IMR-90 (cell line): ENCODE results near the gene MAJIN. TPM values are rescaled to one million over a fixed set of nuclear protein-coding genes. Genes with fewer than 3 reads are reported as not detected.

Source experiments
- ATAC-seq: fragments of 200-7000 bp; cut with Tn5 transposase; 2 replicates; pipeline ENCODE4 v1.9.1; 2020; ENCODE audit warnings: low read depth, mild to moderate bottlenecking, moderate library complexity
- BruUV-seq: library from RNA; stranded (reverse); fragments of 400-500 nt; replicated peaks from 2 replicates; lab custom pipeline; 2021; lab: Mats Ljungman, UMichigan
- CTCF ChIA-PET: fragments of 300-600 bp; formaldehyde crosslinking; extraction: SDS; loops from one replicate; lab custom pipeline; 2021; ENCODE audit warnings: antibody characterized with exemption; lab: Yijun Ruan, JAX
- POLR2A ChIA-PET: fragments of 300-600 bp; sonication (Branson Sonifier 250); formaldehyde crosslinking; loops from one replicate; lab custom pipeline; 2022; ENCODE audit warnings: antibody characterized with exemption; ENCODE audit not compliant: unreplicated experiment; lab: Charles Lee
- DNase-seq: peaks from one replicate; pipeline ENCODE4 v3.0.0; 2013
- H2AFZ ChIP-seq: replicated peaks from 2 replicates; pipeline ENCODE3; 2013; ENCODE audit warnings: low read length, mild to moderate bottlenecking; ENCODE audit not compliant: poor library complexity
- H2AK5ac ChIP-seq: 2 replicates; pipeline ENCODE4 v1.6.1; 2013; ENCODE audit warnings: low read depth, low read length, inconsistent platforms
- H2AK9ac ChIP-seq: replicated peaks from 2 replicates; pipeline ENCODE3; 2013; ENCODE audit warnings: mild to moderate bottlenecking, low read depth, low read length, moderate library complexity; ENCODE audit not compliant: poor library complexity
- H2BK120ac ChIP-seq: 2 replicates; pipeline ENCODE4 v1.6.1; 2013; ENCODE audit warnings: low read depth, low read length, inconsistent platforms
- H2BK15ac ChIP-seq: 3 replicates; pipeline ENCODE4 v1.6.1; 2013; ENCODE audit warnings: low read depth, low read length, inconsistent platforms
- H2BK20ac ChIP-seq: 2 replicates; pipeline ENCODE4 v1.6.1; 2013; ENCODE audit warnings: low read depth, mild to moderate bottlenecking, inconsistent platforms, low read length, moderate library complexity
- H2BK5ac ChIP-seq: 2 replicates; pipeline ENCODE4 v1.6.1; 2013; ENCODE audit warnings: mild to moderate bottlenecking, low read depth, low read length, inconsistent platforms; ENCODE audit not compliant: poor library complexity, severe bottlenecking
- H3K14ac ChIP-seq: replicated peaks from 2 replicates; pipeline ENCODE4 v1.6.1; 2013; ENCODE audit warnings: low read depth, low read length, inconsistent platforms
- H3K18ac ChIP-seq: 2 replicates; pipeline ENCODE4 v1.6.1; 2013; ENCODE audit warnings: low read depth, low read length, control low read depth
- H3K23ac ChIP-seq: 2 replicates; pipeline ENCODE4 v1.6.1; 2013; ENCODE audit warnings: low read depth, low read length, inconsistent platforms
- H3K27ac ChIP-seq: 2 replicates; pipeline ENCODE4 v1.5.1; 2013; ENCODE audit warnings: mild to moderate bottlenecking, control low read depth, low read length; ENCODE audit not compliant: insufficient read depth
- H3K27me3 ChIP-seq: 2 replicates; pipeline ENCODE4 v1.6.1; 2013; ENCODE audit warnings: low read length; ENCODE audit not compliant: control insufficient read depth, insufficient read depth
- H3K36me3 ChIP-seq: 2 replicates; pipeline ENCODE4 v1.6.1; 2013; ENCODE audit warnings: low read length, mixed read lengths; ENCODE audit not compliant: control insufficient read depth, insufficient read depth
- H3K4ac ChIP-seq: 2 replicates; pipeline ENCODE4 v1.6.1; 2013; ENCODE audit warnings: low read depth, low read length, inconsistent platforms
- H3K4me1 ChIP-seq: 2 replicates; pipeline ENCODE4 v1.6.1; 2013; ENCODE audit warnings: low read length, mixed read lengths; ENCODE audit not compliant: control insufficient read depth, insufficient read depth
- H3K4me2 ChIP-seq: 2 replicates; pipeline ENCODE4 v1.6.1; 2013; ENCODE audit warnings: low read depth, mild to moderate bottlenecking, control low read depth, low read length, moderate library complexity
- H3K4me3 ChIP-seq: 2 replicates; pipeline ENCODE4 v1.5.1; 2013; ENCODE audit warnings: low read depth, mild to moderate bottlenecking, control low read depth, low read length, moderate library complexity; ENCODE audit not compliant: insufficient read depth
- H3K56ac ChIP-seq: 2 replicates; pipeline ENCODE4 v1.6.1; 2013; ENCODE audit warnings: low read length, inconsistent platforms; ENCODE audit not compliant: insufficient read depth; ENCODE audit errors: extremely low read depth
- H3K79me1 ChIP-seq, 2 experiments: 2 replicates each; pipeline ENCODE4 v1.6.1; 2013; ENCODE audit warnings: low read length in 2 of 2, inconsistent platforms in 1 of 2, low read depth in 1 of 2
- H3K9ac ChIP-seq: 2 replicates; pipeline ENCODE4 v1.6.1; 2013; ENCODE audit warnings: low read depth, low read length, control low read depth
- H3K9me1 ChIP-seq: 2 replicates; pipeline ENCODE4 v1.6.1; 2013; ENCODE audit warnings: low read length, inconsistent platforms; ENCODE audit not compliant: insufficient read depth
- H3K9me3 ChIP-seq: 2 replicates; pipeline ENCODE4 v1.6.1; 2013; ENCODE audit warnings: low read length; ENCODE audit not compliant: control insufficient read depth, insufficient read depth
- H4K20me1 ChIP-seq: 2 replicates; pipeline ENCODE4 v1.6.1; 2013; ENCODE audit warnings: low read length, inconsistent platforms; ENCODE audit not compliant: insufficient read depth
- H4K5ac ChIP-seq: 2 replicates; pipeline ENCODE4 v1.6.1; 2013; ENCODE audit warnings: mild to moderate bottlenecking, low read depth, low read length, control low read depth
- H4K8ac ChIP-seq, 2 experiments: 2 replicates each; pipeline ENCODE4 v1.6.1; 2013; ENCODE audit warnings: low read depth in 2 of 2, low read length in 2 of 2, control low read depth in 1 of 2, inconsistent platforms in 1 of 2
- H4K91ac ChIP-seq: 2 replicates; pipeline ENCODE4 v1.6.1; 2013; ENCODE audit warnings: low read depth, low read length, inconsistent platforms; ENCODE audit not compliant: insufficient read depth
- BHLHE40 ChIP-seq: fragments of 150-350 bp; IDR thresholded peaks from 2 replicates; pipeline ENCODE4 v1.6.1; 2016; ENCODE audit warnings: mild to moderate bottlenecking, low read depth, low read length
- CEBPB ChIP-seq: IDR thresholded peaks from 2 replicates; pipeline ENCODE4 v1.6.1; 2012; ENCODE audit warnings: low read depth, low read length, improper control_type of control experiment
- CHD1 ChIP-seq: IDR thresholded peaks from 2 replicates; pipeline ENCODE4 v1.6.1; 2012; ENCODE audit warnings: low read depth, low read length, improper control_type of control experiment
- CTCF ChIP-seq: conservative IDR thresholded peaks from 2 replicates; pipeline ENCODE4 v1.5.1; 2012; ENCODE audit warnings: mild to moderate bottlenecking, low read depth, low read length, improper control_type of control experiment
- FOS ChIP-seq: fragments of 150-350 bp; IDR thresholded peaks from 2 replicates; pipeline ENCODE4 v1.6.1; 2016; ENCODE audit warnings: low read depth, low read length
- MAFK ChIP-seq: IDR thresholded peaks from 2 replicates; pipeline ENCODE4 v1.6.1; 2012; ENCODE audit warnings: low read depth, low read length, improper control_type of control experiment
- MAZ ChIP-seq: IDR thresholded peaks from 2 replicates; pipeline ENCODE4 v1.6.1; 2012; ENCODE audit warnings: low read depth, mild to moderate bottlenecking, low read length, improper control_type of control experiment, moderate library complexity, borderline replicate concordance
- MXI1 ChIP-seq: IDR thresholded peaks from 2 replicates; pipeline ENCODE4 v1.6.1; 2012; ENCODE audit warnings: low read depth, mild to moderate bottlenecking, low read length, moderate library complexity, borderline replicate concordance
- NFE2L2 ChIP-seq: fragments of 150-350 bp; IDR thresholded peaks from 2 replicates; pipeline ENCODE4 v1.6.1; 2016; ENCODE audit warnings: low read depth, mild to moderate bottlenecking, low read length
- POLR2A ChIP-seq: IDR thresholded peaks from 2 replicates; pipeline ENCODE4 v1.6.1; 2012; ENCODE audit warnings: mild to moderate bottlenecking, low read depth, low read length
- RAD21 ChIP-seq: IDR thresholded peaks from 2 replicates; pipeline ENCODE4 v1.6.1; 2012; ENCODE audit warnings: low read length, improper control_type of control experiment
- RCOR1 ChIP-seq: IDR thresholded peaks from 2 replicates; pipeline ENCODE4 v1.6.1; 2012; ENCODE audit warnings: mild to moderate bottlenecking, low read length, improper control_type of control experiment; ENCODE audit not compliant: insufficient replicate concordance
- RFX5 ChIP-seq: IDR thresholded peaks from 2 replicates; pipeline ENCODE4 v1.8.0; 2012; ENCODE audit warnings: low read depth, mild to moderate bottlenecking, low read length, moderate library complexity
- SMC3 ChIP-seq: fragments of 150-350 bp; IDR thresholded peaks from 2 replicates; pipeline ENCODE4 v1.6.1; 2016; ENCODE audit warnings: low read depth, mild to moderate bottlenecking, antibody characterized with exemption, low read length, moderate library complexity
- WGBS, 2 experiments: methylation state at CpG; one replicate each; pipeline versions ENCODE4 v1.1.5 to v1.1.7; 2013; ENCODE audit warnings: missing lambda C conversion rate in 2 of 2; ENCODE audit not compliant: insufficient read length in 1 of 2; ENCODE audit errors: extremely low coverage in 2 of 2; 5-methylcytosine and 5-hydroxymethylcytosine counted together
- dilution Hi-C: fragments of 300-500 bp; cut with HindIII; formaldehyde crosslinking; loops from one replicate; pipeline ENCODE4 v1.14.3; 2018; ENCODE audit warnings: low sequenced_read_pairs; ENCODE audit not compliant: unreplicated experiment
- in situ Hi-C: fragments of 300-500 bp; cut with MboI; formaldehyde crosslinking; loops from 3 replicates; pipeline ENCODE4 v1.14.3; 2019; ENCODE audit warnings: low sequenced_read_pairs, inconsistent platforms, mixed read lengths
- intact Hi-C: fragments of 100-400 bp; cut with micrococcal nuclease; formaldehyde crosslinking; loops from 2 replicates; pipeline ENCODE4 v1.10.0; 2022
- polyA plus RNA-seq, 3 experiments: library from polyadenylated mRNA; depleted of rRNA; stranded (reverse); fragments of >200 nt; gene quantifications; 2 replicates each; pipeline ENCODE4 v1.2.3, GENCODE V29; 2012; ENCODE audit warnings: low replicate concordance in 1 of 3
- total RNA-seq: library from RNA; depleted of rRNA; stranded (reverse); fragments of >200 nt; gene quantifications from 2 replicates; pipeline ENCODE4 v1.2.3, GENCODE V29; 2012
- TF ChIP-seq, protein P1 (sequence below): fragments of 150-350 bp; IDR thresholded peaks from 2 replicates; pipeline ENCODE4 v1.6.1; 2017; ENCODE audit warnings: mild to moderate bottlenecking, antibody characterized with exemption, low read length, low read depth
- TF ChIP-seq, protein P2 (sequence below): fragments of 150-350 bp; IDR thresholded peaks from 2 replicates; pipeline ENCODE4 v1.6.1; 2016; ENCODE audit warnings: low read depth, mild to moderate bottlenecking, low read length, moderate library complexity, borderline replicate concordance

The MAJIN gene
- total and polyA plus RNA-seq, 2 of the 4 experiments (the other 2 are of a cell fraction), result not detected

DNA sequence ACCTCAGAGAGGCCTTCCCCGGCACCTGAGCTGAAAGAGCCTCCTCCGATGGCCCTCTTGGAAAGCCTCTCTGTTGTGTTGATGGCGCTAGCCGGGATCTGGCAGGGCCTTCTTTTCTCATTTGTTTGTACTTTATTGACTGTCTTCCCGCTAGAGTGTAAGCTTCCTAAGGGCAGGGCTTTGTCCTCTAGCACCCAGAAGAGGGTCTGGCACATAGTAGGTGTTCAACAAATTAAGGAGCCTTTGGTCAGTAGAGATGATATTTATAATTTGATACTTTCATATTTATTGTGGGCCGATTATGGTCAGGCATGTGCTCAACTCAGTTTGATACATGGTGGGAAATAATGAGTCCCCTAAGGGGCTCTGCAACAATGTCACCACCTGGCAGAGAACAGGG lies 46.0 kb upstream of the MAJIN start:
- peaks cover 11% of the 10 kb centered on the region for H3K36me3 ChIP-seq
- no peak for DNase-seq
- no peak overlapping the region for H2AFZ ChIP-seq
- ATAC-seq, result no peak
- H2AK9ac ChIP-seq, result no peak overlapping the region
- no peaks in the 10 kb centered on the region for H3K9me3 ChIP-seq
- CTCF ChIA-PET, result no interaction called here
- H3K4me3 ChIP-seq, result no peak overlapping the region
- in situ Hi-C loops, result no loop called here
- H4K20me1 ChIP-seq, result no peaks in the 10 kb centered on the region
- no peak overlapping the region for H4K5ac ChIP-seq
- H3K14ac ChIP-seq, result no peak overlapping the region
- intact Hi-C loops, result no loop called here
- dilution Hi-C loops, result no loop called here
- peaks cover 5% of the 10 kb centered on the region for H3K4me1 ChIP-seq
- H2BK20ac ChIP-seq, result no peak overlapping the region
- no peak overlapping the region for H4K91ac ChIP-seq
- H3K23ac ChIP-seq, result no peak overlapping the region
- no peak overlapping the region for H2BK15ac ChIP-seq
- H3K79me1 ChIP-seq, result peaks cover 15 to 38% of the 10 kb centered on the region in 2 experiments
- no peaks in the 10 kb centered on the region for H3K27me3 ChIP-seq
- H2BK5ac ChIP-seq, result no peak overlapping the region
- POLR2A ChIA-PET, result no interaction called here
- no TSS peak for BruUV-seq
- no peak overlapping the region for H3K56ac ChIP-seq
- H4K8ac ChIP-seq, result no peak overlapping the region
- H3K27ac ChIP-seq, result no peak overlapping the region
- H2BK120ac ChIP-seq, result no peak overlapping the region
- no CpG with 5 or more reads among the region's 6 CpGs for WGBS, 2 experiments
- H2AK5ac ChIP-seq, result no peak overlapping the region
- no peak overlapping the region for H3K4me2 ChIP-seq
- H3K4ac ChIP-seq, result no peak overlapping the region
- TF ChIP-seq CHD1 (no peak), CEBPB (no peak), RAD21 (no peak), MXI1 (no peak), CTCF (no peak), SMC3 (no peak), MAFK (no peak), RFX5 (no peak), FOS (no peak), POLR2A (no peak), MAZ (no peak), RCOR1 (no peak), NFE2L2 (no peak), BHLHE40 (no peak)
- TF ChIP-seq, protein P1, sequence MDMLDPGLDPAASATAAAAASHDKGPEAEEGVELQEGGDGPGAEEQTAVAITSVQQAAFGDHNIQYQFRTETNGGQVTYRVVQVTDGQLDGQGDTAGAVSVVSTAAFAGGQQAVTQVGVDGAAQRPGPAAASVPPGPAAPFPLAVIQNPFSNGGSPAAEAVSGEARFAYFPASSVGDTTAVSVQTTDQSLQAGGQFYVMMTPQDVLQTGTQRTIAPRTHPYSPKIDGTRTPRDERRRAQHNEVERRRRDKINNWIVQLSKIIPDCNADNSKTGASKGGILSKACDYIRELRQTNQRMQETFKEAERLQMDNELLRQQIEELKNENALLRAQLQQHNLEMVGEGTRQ, result no peak
- TF ChIP-seq, protein P2, sequence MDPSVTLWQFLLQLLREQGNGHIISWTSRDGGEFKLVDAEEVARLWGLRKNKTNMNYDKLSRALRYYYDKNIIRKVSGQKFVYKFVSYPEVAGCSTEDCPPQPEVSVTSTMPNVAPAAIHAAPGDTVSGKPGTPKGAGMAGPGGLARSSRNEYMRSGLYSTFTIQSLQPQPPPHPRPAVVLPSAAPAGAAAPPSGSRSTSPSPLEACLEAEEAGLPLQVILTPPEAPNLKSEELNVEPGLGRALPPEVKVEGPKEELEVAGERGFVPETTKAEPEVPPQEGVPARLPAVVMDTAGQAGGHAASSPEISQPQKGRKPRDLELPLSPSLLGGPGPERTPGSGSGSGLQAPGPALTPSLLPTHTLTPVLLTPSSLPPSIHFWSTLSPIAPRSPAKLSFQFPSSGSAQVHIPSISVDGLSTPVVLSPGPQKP, result no peak
- peaks cover 18% of the 10 kb centered on the region for H3K9me1 ChIP-seq
- no peak overlapping the region for H3K9ac ChIP-seq
- H3K18ac ChIP-seq, result no peak overlapping the region
